Measurements from ENCODE around the gene RAPGEF2.

- no peak for TF ChIP-seq CTCF (IDR thresholded peaks at IDR 0.05)
- TF ChIP-seq POLR2AphosphoS5 (IDR thresholded peaks at IDR 0.05) = no peak
These were observed 121.5 kb downstream of the RAPGEF2 start for GRCh38 chr4:159224408-159224807.

Data from stomach (tissue), 4 donors.